Loucy (cell line): Measurements from ENCODE around the gene CHRNA9.
"Not testable (repeated sequence)": the region's sequence is repeated elsewhere in the genome, so short reads cannot be mapped to it uniquely, and the experiment has no call there.

Experiments
- H2AFZ ChIP-seq: fragments of 200-600 bp; sonication (generic); 2 replicates; pipeline ENCODE4 v1.6.0; 2016; ENCODE audit warnings: antibody characterized with exemption, mild to moderate bottlenecking, low read length, moderate library complexity
- H3F3A ChIP-seq: fragments of 200-600 bp; 2 replicates; pipeline ENCODE4 v1.6.0; 2016; ENCODE audit warnings: antibody characterized with exemption, low read depth, mild to moderate bottlenecking
- H3K27me3 ChIP-seq: fragments of 200-600 bp; sonication (generic); 2 replicates; pipeline ENCODE4 v1.6.1; 2014; ENCODE audit warnings: low read length, mild to moderate bottlenecking; ENCODE audit not compliant: insufficient read depth, poor library complexity, severe bottlenecking
- H3K36me3 ChIP-seq: fragments of 200-600 bp; sonication (generic); 2 replicates; pipeline ENCODE4 v1.6.1; 2016; ENCODE audit warnings: low read length; ENCODE audit not compliant: insufficient read depth
- H3K4me1 ChIP-seq: fragments of 200-600 bp; sonication (generic); 2 replicates; pipeline ENCODE4 v1.5.1; 2014; ENCODE audit warnings: low read length, mild to moderate bottlenecking; ENCODE audit not compliant: insufficient read depth, poor library complexity, severe bottlenecking
- H3K4me2 ChIP-seq: fragments of 200-600 bp; sonication (generic); 2 replicates; pipeline ENCODE4 v1.6.0; 2014; ENCODE audit warnings: antibody characterized with exemption, low read length, low read depth, mild to moderate bottlenecking; ENCODE audit not compliant: poor library complexity, severe bottlenecking
- H3K4me3 ChIP-seq: fragments of 200-600 bp; sonication (generic); 2 replicates; pipeline ENCODE4 v1.5.1; 2014; ENCODE audit warnings: low read length, mild to moderate bottlenecking, mixed read lengths; ENCODE audit not compliant: poor library complexity, severe bottlenecking
- H3K79me2 ChIP-seq: fragments of 200-600 bp; sonication (generic); 2 replicates; pipeline ENCODE4 v1.6.1; 2014; ENCODE audit warnings: low read length; ENCODE audit not compliant: insufficient read depth
- H3K9ac ChIP-seq: fragments of 200-600 bp; sonication (generic); 2 replicates; pipeline ENCODE4 v1.6.0; 2014; ENCODE audit warnings: mild to moderate bottlenecking, low read depth, low read length, moderate library complexity; ENCODE audit not compliant: poor library complexity, severe bottlenecking
- H3K9me2 ChIP-seq: fragments of 200-600 bp; sonication (generic); replicated peaks from 2 replicates; pipeline ENCODE4 v1.6.1; 2016; ENCODE audit warnings: low read depth, low read length, mixed read lengths
- H3K9me3 ChIP-seq: fragments of 200-600 bp; sonication (generic); 2 replicates; pipeline ENCODE4 v1.6.1; 2014; ENCODE audit warnings: mild to moderate bottlenecking, antibody characterized with exemption, low read length, low read depth; ENCODE audit not compliant: insufficient read depth
- H4K20me1 ChIP-seq: fragments of 200-600 bp; sonication (generic); 2 replicates; pipeline ENCODE4 v1.6.0; 2014; ENCODE audit warnings: antibody characterized with exemption, low read length, mild to moderate bottlenecking; ENCODE audit not compliant: insufficient read depth, poor library complexity, severe bottlenecking
- EZH2phosphoT487 ChIP-seq: fragments of 200-600 bp; IDR thresholded peaks from 2 replicates; pipeline ENCODE4 v1.6.1; 2018; ENCODE audit warnings: antibody characterized with exemption, mild to moderate bottlenecking, moderate library complexity, borderline replicate concordance
- TF ChIP-seq, protein P1 (sequence below): fragments of 200-600 bp; sonication (generic); conservative IDR thresholded peaks from 2 replicates; pipeline ENCODE4 v1.5.1; 2014; ENCODE audit warnings: mild to moderate bottlenecking, antibody characterized with exemption, low read length

CHRNA9 gene

GRCh38 chr4:40380647-40381046 is 45.5 kb downstream of the CHRNA9 start:
- no peak for TF ChIP-seq EZH2phosphoT487
- TF ChIP-seq, protein P1, sequence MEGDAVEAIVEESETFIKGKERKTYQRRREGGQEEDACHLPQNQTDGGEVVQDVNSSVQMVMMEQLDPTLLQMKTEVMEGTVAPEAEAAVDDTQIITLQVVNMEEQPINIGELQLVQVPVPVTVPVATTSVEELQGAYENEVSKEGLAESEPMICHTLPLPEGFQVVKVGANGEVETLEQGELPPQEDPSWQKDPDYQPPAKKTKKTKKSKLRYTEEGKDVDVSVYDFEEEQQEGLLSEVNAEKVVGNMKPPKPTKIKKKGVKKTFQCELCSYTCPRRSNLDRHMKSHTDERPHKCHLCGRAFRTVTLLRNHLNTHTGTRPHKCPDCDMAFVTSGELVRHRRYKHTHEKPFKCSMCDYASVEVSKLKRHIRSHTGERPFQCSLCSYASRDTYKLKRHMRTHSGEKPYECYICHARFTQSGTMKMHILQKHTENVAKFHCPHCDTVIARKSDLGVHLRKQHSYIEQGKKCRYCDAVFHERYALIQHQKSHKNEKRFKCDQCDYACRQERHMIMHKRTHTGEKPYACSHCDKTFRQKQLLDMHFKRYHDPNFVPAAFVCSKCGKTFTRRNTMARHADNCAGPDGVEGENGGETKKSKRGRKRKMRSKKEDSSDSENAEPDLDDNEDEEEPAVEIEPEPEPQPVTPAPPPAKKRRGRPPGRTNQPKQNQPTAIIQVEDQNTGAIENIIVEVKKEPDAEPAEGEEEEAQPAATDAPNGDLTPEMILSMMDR: no peak
- Histone ChIP-seq H3K4me1 (no peaks in the 10 kb centered on the region), H4K20me1 (no peaks in the 10 kb centered on the region), H3K79me2 (no peaks in the 10 kb centered on the region), H3K9me2 (no peaks in the 10 kb centered on the region), H3K4me2 (no peak overlapping the region), H3F3A (no peaks in the 10 kb centered on the region), H2AFZ (no peak overlapping the region), H3K4me3 (no peak overlapping the region), H3K27me3 (no peaks in the 10 kb centered on the region), H3K9ac (no peak overlapping the region), H3K36me3 (no peaks in the 10 kb centered on the region), H3K9me3 (no peaks in the 10 kb centered on the region)

DNA sequence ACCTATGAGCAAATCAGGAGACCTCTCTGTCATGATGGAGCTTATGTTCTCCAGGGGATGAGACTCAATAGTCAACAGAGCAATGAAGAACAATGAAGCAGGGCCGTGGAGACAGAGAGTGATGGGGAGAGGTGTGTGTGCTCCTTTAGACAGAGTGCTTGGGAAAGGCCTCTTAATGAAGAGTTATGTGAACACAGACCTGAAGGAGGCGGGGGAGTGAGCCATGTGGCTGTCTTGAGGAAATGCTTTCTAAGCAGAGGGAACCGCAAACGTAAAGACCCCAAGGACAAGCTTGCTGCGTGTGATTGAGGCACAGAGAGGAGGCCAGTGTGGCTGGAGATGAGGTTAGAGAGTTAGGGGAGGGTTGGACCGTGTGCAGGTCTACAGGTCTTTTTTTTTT is 53.1 kb downstream of the CHRNA9 start:
- Histone ChIP-seq H3K4me1 (no peaks in the 10 kb centered on the region), H3K79me2 (no peaks in the 10 kb centered on the region), H3K9me3 (no peaks in the 10 kb centered on the region), H3K9me2 (no peaks in the 10 kb centered on the region), H2AFZ (no peak overlapping the region), H3F3A (no peaks in the 10 kb centered on the region), H3K27me3 (no peaks in the 10 kb centered on the region), H4K20me1 (no peaks in the 10 kb centered on the region), H3K36me3 (no peaks in the 10 kb centered on the region), H3K4me3 (no peak overlapping the region), H3K9ac (no peak overlapping the region), H3K4me2 (no peak overlapping the region)
- TF ChIP-seq, protein P1: no peak
- TF ChIP-seq EZH2phosphoT487: no peak

- H3K9me3 ChIP-seq: no peaks in the 10 kb centered on the region
- H3F3A ChIP-seq: no peaks in the 10 kb centered on the region
- no peaks in the 10 kb centered on the region for H3K79me2 ChIP-seq
- H4K20me1 ChIP-seq: no peaks in the 10 kb centered on the region
- TF ChIP-seq, protein P1: no peak
- no peak for TF ChIP-seq EZH2phosphoT487
- no peaks in the 10 kb centered on the region for H3K27me3 ChIP-seq
- H3K4me2 ChIP-seq: no peak overlapping the region
- H3K4me3 ChIP-seq: no peak overlapping the region
- no peak overlapping the region for H3K9ac ChIP-seq
- H3K36me3 ChIP-seq: no peaks in the 10 kb centered on the region
- no peaks in the 10 kb centered on the region for H3K9me2 ChIP-seq
- no peaks in the 10 kb centered on the region for H3K4me1 ChIP-seq
- H2AFZ ChIP-seq: no peak overlapping the region
Measured at GRCh38 chr4:40389986-40390385, 54.9 kb downstream of the CHRNA9 start.

DNA sequence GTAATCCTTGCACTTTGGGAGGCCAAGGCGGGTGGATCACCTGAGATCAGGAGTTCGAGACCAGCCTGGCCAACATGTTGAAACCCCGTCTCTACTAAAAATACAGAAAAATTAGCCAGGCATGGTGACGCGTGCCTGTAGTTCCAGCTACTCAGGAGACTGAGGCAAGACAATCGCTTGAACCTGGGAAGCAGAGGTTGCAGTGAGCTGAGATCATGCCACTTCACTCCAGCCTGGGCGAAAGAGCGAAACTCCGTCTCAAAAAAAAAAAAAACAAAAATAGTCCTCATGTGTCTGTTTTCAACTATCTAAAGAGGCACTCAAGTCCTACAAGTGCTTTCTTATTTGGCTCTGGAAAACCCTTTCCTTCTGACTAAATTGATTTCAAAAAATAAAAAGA is 57.1 kb downstream of the CHRNA9 start:
- not testable (repeated sequence) for H2AFZ ChIP-seq, H3K9me2 ChIP-seq, H3K9ac ChIP-seq, H3K4me1 ChIP-seq, H3K9me3 ChIP-seq, H3K79me2 ChIP-seq, H3K27me3 ChIP-seq, H3K36me3 ChIP-seq, H4K20me1 ChIP-seq, H3K4me2 ChIP-seq, H3F3A ChIP-seq, H3K4me3 ChIP-seq
